Transverse colon (tissue), 4 donors: ENCODE measurements around the gene CILP2.

Experiments used
- EP300 ChIP-seq: sonication (generic); formaldehyde crosslinking; IDR thresholded peaks from one replicate; pipeline ENCODE4 v1.6.1; 2017; ENCODE audit warnings: antibody characterized with exemption, low read depth
- POLR2AphosphoS5 ChIP-seq, 3 donors: sonication (generic); formaldehyde crosslinking; IDR thresholded peaks; one replicate each; pipeline ENCODE4 v1.6.1; 2016; ENCODE audit warnings: antibody characterized with exemption in 3 of 3
- TF ChIP-seq, protein P1 (sequence below), 5 experiments: fragments of 200-600 bp in 3 of 5; fragments of 450-650 bp in 2 of 5; sonication (generic) in 3 of 5; IDR thresholded peaks; 1 replicate in 2 of 5; 2 replicates in 3 of 5; pipeline ENCODE4 v1.5.1; 2016 to 2017; ENCODE audit warnings: antibody characterized with exemption in 5 of 5, inconsistent platforms in 3 of 5, mild to moderate bottlenecking in 2 of 5, moderate library complexity in 1 of 5

DNA sequence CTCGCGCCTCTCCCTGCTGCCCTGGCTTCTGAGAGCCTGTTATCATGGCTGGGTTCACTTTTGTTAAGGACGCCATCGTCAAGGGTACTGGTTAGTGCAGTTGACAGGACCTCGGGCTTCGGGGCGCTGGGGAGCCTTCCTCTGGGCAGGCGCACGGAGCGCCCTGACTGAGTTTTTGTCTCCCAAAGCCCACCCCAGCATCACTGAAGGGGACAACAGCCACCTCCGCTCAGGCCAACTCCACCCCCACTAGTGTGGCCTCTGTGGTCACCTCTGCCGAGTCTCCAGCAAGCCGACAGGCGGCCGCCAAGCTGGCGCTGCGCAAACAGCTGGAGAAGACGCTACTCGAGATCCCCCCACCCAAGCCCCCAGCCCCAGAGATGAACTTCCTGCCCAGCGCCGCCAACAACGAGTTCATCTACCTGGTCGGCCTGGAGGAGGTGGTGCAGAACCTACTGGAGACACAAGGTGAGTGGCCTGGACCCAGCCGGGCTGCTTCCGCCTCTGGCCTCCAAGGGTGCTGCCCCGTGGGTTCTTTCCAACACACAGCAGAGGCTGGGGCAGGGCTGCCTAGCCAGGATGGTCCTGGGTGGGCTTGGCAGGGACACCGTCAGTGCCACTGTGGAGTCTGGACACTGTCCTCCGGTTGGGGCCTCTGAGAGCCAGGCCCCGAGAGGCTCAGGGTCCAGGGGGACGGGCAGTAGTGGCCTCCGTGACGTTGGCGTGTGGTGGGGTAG lies 39.6 kb upstream of the CILP2 start:
- TF ChIP-seq, protein P1, sequence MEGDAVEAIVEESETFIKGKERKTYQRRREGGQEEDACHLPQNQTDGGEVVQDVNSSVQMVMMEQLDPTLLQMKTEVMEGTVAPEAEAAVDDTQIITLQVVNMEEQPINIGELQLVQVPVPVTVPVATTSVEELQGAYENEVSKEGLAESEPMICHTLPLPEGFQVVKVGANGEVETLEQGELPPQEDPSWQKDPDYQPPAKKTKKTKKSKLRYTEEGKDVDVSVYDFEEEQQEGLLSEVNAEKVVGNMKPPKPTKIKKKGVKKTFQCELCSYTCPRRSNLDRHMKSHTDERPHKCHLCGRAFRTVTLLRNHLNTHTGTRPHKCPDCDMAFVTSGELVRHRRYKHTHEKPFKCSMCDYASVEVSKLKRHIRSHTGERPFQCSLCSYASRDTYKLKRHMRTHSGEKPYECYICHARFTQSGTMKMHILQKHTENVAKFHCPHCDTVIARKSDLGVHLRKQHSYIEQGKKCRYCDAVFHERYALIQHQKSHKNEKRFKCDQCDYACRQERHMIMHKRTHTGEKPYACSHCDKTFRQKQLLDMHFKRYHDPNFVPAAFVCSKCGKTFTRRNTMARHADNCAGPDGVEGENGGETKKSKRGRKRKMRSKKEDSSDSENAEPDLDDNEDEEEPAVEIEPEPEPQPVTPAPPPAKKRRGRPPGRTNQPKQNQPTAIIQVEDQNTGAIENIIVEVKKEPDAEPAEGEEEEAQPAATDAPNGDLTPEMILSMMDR (IDR thresholded peaks at IDR 0.05) = no peak
- TF ChIP-seq POLR2AphosphoS5 (IDR thresholded peaks at IDR 0.05) = no peak
- TF ChIP-seq EP300 = no peak
